H9 (cell line): ENCODE data around the gene FBLL1. TPM values are rescaled to one million over a fixed set of nuclear protein-coding genes. Genes with fewer than 3 reads are reported as not detected.

Experiments
- DNase-seq: peaks from one replicate; pipeline ENCODE4 v3.0.0-alpha.2; 2017
- H2AFZ ChIP-seq: one replicate; pipeline ENCODE4 v1.6.1; 2013; ENCODE audit warnings: mild to moderate bottlenecking, low read length, control low read depth, moderate library complexity
- H2AK5ac ChIP-seq: 2 replicates; pipeline ENCODE4 v1.6.1; 2013; ENCODE audit warnings: low read length, control low read depth, mixed read lengths; ENCODE audit not compliant: insufficient read length
- H2BK120ac ChIP-seq: one replicate; pipeline ENCODE4 v1.6.1; 2013; ENCODE audit warnings: low read depth, mild to moderate bottlenecking, low read length, control low read depth, inconsistent platforms; ENCODE audit not compliant: poor library complexity, severe bottlenecking
- H2BK12ac ChIP-seq: 2 replicates; pipeline ENCODE4 v1.6.1; 2013; ENCODE audit warnings: low read length, control low read depth, mixed read lengths, low read depth; ENCODE audit not compliant: insufficient read length
- H2BK15ac ChIP-seq: 2 replicates; pipeline ENCODE4 v1.6.1; 2013; ENCODE audit warnings: low read depth, low read length, control low read depth
- H2BK20ac ChIP-seq: one replicate; pipeline ENCODE4 v1.6.1; 2013; ENCODE audit warnings: low read depth, mild to moderate bottlenecking, low read length, control low read depth, inconsistent platforms; ENCODE audit not compliant: poor library complexity, severe bottlenecking
- H2BK5ac ChIP-seq: 2 replicates; pipeline ENCODE4 v1.6.1; 2013; ENCODE audit warnings: low read length, control low read depth, mixed read lengths; ENCODE audit not compliant: insufficient read length
- H3K14ac ChIP-seq: 2 replicates; pipeline ENCODE4 v1.6.1; 2013; ENCODE audit warnings: low read length, control low read depth; ENCODE audit not compliant: insufficient read depth
- H3K18ac ChIP-seq: 2 replicates; pipeline ENCODE4 v1.6.1; 2013; ENCODE audit warnings: low read depth, mild to moderate bottlenecking, mixed read lengths, low read length, control low read depth; ENCODE audit not compliant: insufficient read length
- H3K23ac ChIP-seq: 2 replicates; pipeline ENCODE4 v1.6.1; 2013; ENCODE audit warnings: low read length, control low read depth, mixed read lengths, low read depth; ENCODE audit not compliant: insufficient read length
- H3K23me2 ChIP-seq: 2 replicates; pipeline ENCODE4 v1.6.1; 2013; ENCODE audit warnings: low read depth, mild to moderate bottlenecking, mixed read lengths, low read length, control low read depth; ENCODE audit not compliant: insufficient read length, poor library complexity, severe bottlenecking
- H3K27ac ChIP-seq: 2 replicates; pipeline ENCODE4 v1.5.1; 2013; ENCODE audit warnings: low read length, control low read depth, mixed read lengths, low read depth; ENCODE audit not compliant: insufficient read length
- H3K27me3 ChIP-seq: 2 replicates; pipeline ENCODE4 v1.6.1; 2013; ENCODE audit warnings: low read length, control low read depth, inconsistent platforms; ENCODE audit not compliant: insufficient read depth
- H3K4ac ChIP-seq: 2 replicates; pipeline ENCODE4 v1.6.1; 2013; ENCODE audit warnings: low read depth, mild to moderate bottlenecking, control low read depth, inconsistent platforms, low read length, moderate library complexity
- H3K4me1 ChIP-seq: 2 replicates; pipeline ENCODE4 v1.6.1; 2013; ENCODE audit warnings: low read length, control low read depth, inconsistent platforms; ENCODE audit not compliant: insufficient read depth
- H3K4me2 ChIP-seq: 2 replicates; pipeline ENCODE4 v1.6.1; 2013; ENCODE audit warnings: low read length, control low read depth, mixed read lengths; ENCODE audit not compliant: insufficient read length, insufficient read depth
- H3K56ac ChIP-seq: 2 replicates; pipeline ENCODE4 v1.6.1; 2013; ENCODE audit warnings: low read depth, mild to moderate bottlenecking, mixed read lengths, low read length, control low read depth; ENCODE audit not compliant: insufficient read length
- H3K79me1 ChIP-seq: 2 replicates; pipeline ENCODE4 v1.6.1; 2013; ENCODE audit warnings: low read depth, mild to moderate bottlenecking, moderate library complexity, low read length, control low read depth, inconsistent platforms; ENCODE audit not compliant: insufficient read depth, poor library complexity, severe bottlenecking
- H3K79me2 ChIP-seq: 2 replicates; pipeline ENCODE4 v1.6.1; 2013; ENCODE audit warnings: low read length, control low read depth, inconsistent platforms; ENCODE audit not compliant: insufficient read depth
- H3K9ac ChIP-seq: 2 replicates; pipeline ENCODE4 v1.6.1; 2013; ENCODE audit warnings: low read length, control low read depth, mixed read lengths; ENCODE audit not compliant: insufficient read length; ENCODE audit errors: extremely low read depth
- H3K9me3 ChIP-seq: one replicate; pipeline ENCODE4 v1.6.1; 2013; ENCODE audit warnings: low read depth, low read length, inconsistent platforms; ENCODE audit not compliant: control insufficient read depth
- H3T11ph ChIP-seq: one replicate; pipeline ENCODE4 v1.6.1; 2013; ENCODE audit warnings: mild to moderate bottlenecking, low read length, control low read depth, inconsistent platforms
- H4K20me1 ChIP-seq: one replicate; pipeline ENCODE4 v1.6.1; 2013; ENCODE audit not compliant: control insufficient read depth, insufficient read length, insufficient read depth
- H4K5ac ChIP-seq: 2 replicates; pipeline ENCODE4 v1.6.1; 2013; ENCODE audit warnings: low read depth, mild to moderate bottlenecking, mixed read lengths, low read length, control low read depth; ENCODE audit not compliant: insufficient read length
- H4K8ac ChIP-seq: replicated peaks from 2 replicates; pipeline ENCODE4 v1.6.1; 2013; ENCODE audit warnings: low read length, control low read depth, mixed read lengths, low read depth; ENCODE audit not compliant: insufficient read length
- H4K91ac ChIP-seq: 2 replicates; pipeline ENCODE4 v1.6.1; 2013; ENCODE audit warnings: low read depth, mild to moderate bottlenecking, moderate library complexity, mixed read lengths, low read length, control low read depth; ENCODE audit not compliant: insufficient read length
- H3K27ac Mint-ChIP-seq, 3 experiments: 2 replicates in 2 of 3; 3 replicates in 1 of 3; pipeline ENCODE4 v1.8.0; 2020 to 2021; ENCODE audit warnings: mixed read lengths in 3 of 3, mild to moderate bottlenecking in 1 of 3, moderate library complexity in 1 of 3
- H3K27me3 Mint-ChIP-seq: 2 replicates; pipeline ENCODE4 v1.8.0; 2021; ENCODE audit warnings: low read depth, mild to moderate bottlenecking, moderate library complexity, mixed read lengths
- H3K36me3 Mint-ChIP-seq, 3 experiments: 2 replicates in 2 of 3; 3 replicates in 1 of 3; pipeline ENCODE4 v1.8.0; 2020 to 2021; ENCODE audit warnings: low read depth in 3 of 3, mixed read lengths in 3 of 3; ENCODE audit not compliant: insufficient read depth in 1 of 3
- H3K4me1 Mint-ChIP-seq, 2 experiments: 2 replicates each; pipeline ENCODE4 v1.8.0; 2020; ENCODE audit warnings: mixed read lengths in 2 of 2
- H3K4me3 Mint-ChIP-seq, 2 experiments: 2 replicates in 1 of 2; 3 replicates in 1 of 2; pipeline ENCODE4 v1.8.0; 2020 to 2021; ENCODE audit warnings: mild to moderate bottlenecking in 2 of 2, mixed read lengths in 2 of 2, moderate library complexity in 1 of 2
- H3K9me3 Mint-ChIP-seq, 2 experiments: 2 replicates in 1 of 2; 3 replicates in 1 of 2; pipeline ENCODE4 v1.8.0; 2020; ENCODE audit warnings: mild to moderate bottlenecking in 2 of 2, mixed read lengths in 2 of 2, moderate library complexity in 1 of 2
- WGBS: extraction: QIAGEN DNeasy Blood & Tissue Kit; methylation state at CpG from one replicate; pipeline ENCODE4 v1.1.7; 2013; ENCODE audit warnings: missing lambda C conversion rate, low lambda C conversion rate, mixed read lengths; ENCODE audit not compliant: insufficient read length; ENCODE audit errors: extremely low coverage; 5-methylcytosine and 5-hydroxymethylcytosine counted together
- total RNA-seq: library from RNA; stranded (reverse); gene quantifications from 2 replicates; pipeline ENCODE4 v1.2.1, GENCODE V29; 2021
- TF ChIP-seq, protein P1 (sequence below): fragments of 200-600 bp; sonication (generic); conservative IDR thresholded peaks from 3 replicates; pipeline ENCODE4 v1.8.0; 2021; ENCODE audit warnings: antibody characterized with exemption, mild to moderate bottlenecking

FBLL1 gene
- total RNA-seq, 1 experiment from 2014 or later = 3.6 TPM

DNA sequence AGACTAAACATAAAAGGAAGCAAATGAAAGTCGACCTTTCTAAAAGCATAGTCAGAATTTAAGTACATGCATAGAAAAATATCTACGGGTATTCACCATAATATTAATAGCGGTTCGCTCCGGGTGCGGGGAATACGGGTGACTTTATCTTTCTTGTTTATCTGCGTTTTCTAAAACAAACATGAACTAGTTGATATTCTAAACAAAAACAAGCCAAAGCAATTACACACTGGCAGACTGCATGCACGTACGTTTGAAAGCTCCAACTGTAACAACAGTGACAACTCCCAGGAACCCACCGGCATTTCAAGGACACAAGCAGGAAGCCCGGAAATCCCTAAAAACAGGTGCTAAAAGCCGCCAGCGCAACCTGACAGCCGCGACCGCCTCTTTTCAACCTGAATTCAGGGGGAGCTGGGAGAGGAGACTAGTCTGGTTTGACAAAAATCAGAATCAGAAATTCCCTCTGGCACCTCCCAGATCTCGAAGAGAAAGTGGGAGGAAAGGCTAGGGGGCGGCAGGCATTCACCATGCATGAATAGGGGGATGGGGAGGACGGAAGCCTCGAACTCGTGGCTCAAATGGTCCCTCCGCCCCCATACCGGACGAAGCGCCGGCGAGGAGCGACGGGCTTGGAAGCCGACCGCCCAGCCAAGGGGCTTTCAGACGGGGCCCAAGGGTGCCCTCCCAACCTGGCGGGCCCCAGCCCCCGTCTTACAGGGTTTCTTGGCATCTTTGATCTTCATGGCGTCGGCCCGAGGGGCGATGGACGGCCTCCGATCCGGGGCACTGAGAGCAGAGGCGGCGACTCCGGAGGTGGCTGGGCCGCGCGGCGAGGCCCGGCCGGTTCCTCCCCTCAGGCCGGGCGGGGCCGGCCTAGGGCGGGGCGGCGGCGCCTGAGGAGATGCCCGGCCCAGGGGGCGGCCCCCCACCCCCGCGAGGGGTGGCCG lies 49.7 kb downstream of the FBLL1 start, which contains the start of gene PANK3:
TSS of gene PANK3 (minus strand) at position 831 of the 950 bp plus-strand sequence. CDS start at position 746, 85 bp downstream.
- Histone ChIP-seq H3K9me3 (no peaks in the 10 kb centered on the region), H3K14ac (peak within 1 kb of the TSS; percentile 74), H3K18ac (peak within 1 kb of the TSS; percentile 51), H4K8ac (no peak within 1 kb of the TSS), H3K27me3 (no peaks in the 10 kb centered on the region), H3K23ac (no peak within 1 kb of the TSS), H3K79me1 (peaks cover 8% of the 10 kb centered on the region), H3K9ac (peak within 1 kb of the TSS; percentile 93), H2AK5ac (no peak within 1 kb of the TSS), H4K5ac (no peak within 1 kb of the TSS), H2BK120ac (no peak within 1 kb of the TSS), H3K4ac (no peak within 1 kb of the TSS), H2BK15ac (no peak within 1 kb of the TSS), H2AFZ (no peak within 1 kb of the TSS), H3T11ph (no peak within 1 kb of the TSS), H3K27ac (peak within 1 kb of the TSS; percentile 50), H3K4me1 (peaks cover 4% of the 10 kb centered on the region; the same call in 1 of the 2 replicates), H3K23me2 (peaks cover 10% of the 10 kb centered on the region), H3K4me2 (peak within 1 kb of the TSS; percentile 99), H4K91ac (no peak within 1 kb of the TSS), H3K79me2 (peaks cover 45% of the 10 kb centered on the region; the same call in 1 of the 2 replicates), H2BK12ac (no peak within 1 kb of the TSS), H4K20me1 (no peaks in the 10 kb centered on the region), H2BK20ac (no peak within 1 kb of the TSS), H3K56ac (no peak within 1 kb of the TSS), H2BK5ac (peak within 1 kb of the TSS; percentile 2)
- Mint-ChIP-seq H3K4me1 (peaks cover 31 to 34% of the 10 kb centered on the region in 2 experiments), H3K36me3 (peaks cover 9 to 17% (median 14%) of the 10 kb centered on the region in 3 experiments), H3K27ac (peak within 1 kb of the TSS; percentile 99 to 100 (median 100)), H3K27me3 (peaks cover 2% of the 10 kb centered on the region; the same call in 1 of the 2 replicates), H3K4me3 (peak within 1 kb of the TSS; percentile 95), H3K9me3 (peaks cover 0 to 3% of the 10 kb centered on the region in 2 experiments; a peak in 1 of 5 replicates)
- TF ChIP-seq, protein P1, sequence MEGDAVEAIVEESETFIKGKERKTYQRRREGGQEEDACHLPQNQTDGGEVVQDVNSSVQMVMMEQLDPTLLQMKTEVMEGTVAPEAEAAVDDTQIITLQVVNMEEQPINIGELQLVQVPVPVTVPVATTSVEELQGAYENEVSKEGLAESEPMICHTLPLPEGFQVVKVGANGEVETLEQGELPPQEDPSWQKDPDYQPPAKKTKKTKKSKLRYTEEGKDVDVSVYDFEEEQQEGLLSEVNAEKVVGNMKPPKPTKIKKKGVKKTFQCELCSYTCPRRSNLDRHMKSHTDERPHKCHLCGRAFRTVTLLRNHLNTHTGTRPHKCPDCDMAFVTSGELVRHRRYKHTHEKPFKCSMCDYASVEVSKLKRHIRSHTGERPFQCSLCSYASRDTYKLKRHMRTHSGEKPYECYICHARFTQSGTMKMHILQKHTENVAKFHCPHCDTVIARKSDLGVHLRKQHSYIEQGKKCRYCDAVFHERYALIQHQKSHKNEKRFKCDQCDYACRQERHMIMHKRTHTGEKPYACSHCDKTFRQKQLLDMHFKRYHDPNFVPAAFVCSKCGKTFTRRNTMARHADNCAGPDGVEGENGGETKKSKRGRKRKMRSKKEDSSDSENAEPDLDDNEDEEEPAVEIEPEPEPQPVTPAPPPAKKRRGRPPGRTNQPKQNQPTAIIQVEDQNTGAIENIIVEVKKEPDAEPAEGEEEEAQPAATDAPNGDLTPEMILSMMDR = no peak
- no peak for DNase-seq
- WGBS = no CpG with 5 or more reads among the region's 63 CpGs
